Endothelial cell (in vitro differentiated cells): ENCODE results near the gene PALD1. TPM values are rescaled to one million over a fixed set of nuclear protein-coding genes. Genes with fewer than 3 reads are reported as not detected.

Experiments used
- DNase-seq: peaks from one replicate; pipeline ENCODE4 v3.0.0; 2021; ENCODE audit warnings: low spot score
- H3K27ac Mint-ChIP-seq: one replicate; pipeline ENCODE4 v1.8.0; 2021; ENCODE audit warnings: mixed read lengths, inconsistent platforms; ENCODE audit not compliant: unreplicated experiment
- H3K27me3 Mint-ChIP-seq: one replicate; pipeline ENCODE4 v1.8.0; 2021; ENCODE audit warnings: mild to moderate bottlenecking, moderate library complexity, mixed read lengths, inconsistent platforms; ENCODE audit not compliant: unreplicated experiment
- H3K36me3 Mint-ChIP-seq: one replicate; pipeline ENCODE4 v1.8.0; 2021; ENCODE audit warnings: mild to moderate bottlenecking, low read depth, mixed read lengths, inconsistent platforms; ENCODE audit not compliant: unreplicated experiment
- H3K4me1 Mint-ChIP-seq: one replicate; pipeline ENCODE4 v1.8.0; 2021; ENCODE audit warnings: mild to moderate bottlenecking, mixed read lengths, inconsistent platforms; ENCODE audit not compliant: unreplicated experiment
- H3K4me3 Mint-ChIP-seq: one replicate; pipeline ENCODE4 v1.8.0; 2021; ENCODE audit warnings: mild to moderate bottlenecking, mixed read lengths, inconsistent platforms; ENCODE audit not compliant: unreplicated experiment
- H3K9me3 Mint-ChIP-seq: one replicate; pipeline ENCODE4 v1.8.0; 2021; ENCODE audit warnings: mixed read lengths, inconsistent platforms; ENCODE audit not compliant: unreplicated experiment
- CTCF ChIP-seq: fragments of 200-600 bp; sonication (generic); IDR thresholded peaks from one replicate; pipeline ENCODE4 v1.5.0; 2021; ENCODE audit warnings: antibody characterized with exemption; ENCODE audit not compliant: unreplicated experiment
- total RNA-seq: library from RNA; stranded (reverse); fragmentation: NEBNext Ultra II Directional; extraction: Animal tissue kit (Norgen Biotek cat#: 25700); gene quantifications from one replicate; pipeline ENCODE4 v1.2.1, GENCODE V29; 2021; ENCODE audit not compliant: unreplicated experiment

PALD1 gene
- total RNA-seq, 1 donor from 2014 or later: 166 TPM

- TF ChIP-seq CTCF: no peak
- H3K36me3 Mint-ChIP-seq: no peaks in the 10 kb centered on the region
- H3K4me3 Mint-ChIP-seq: no peak overlapping the region
- H3K4me1 Mint-ChIP-seq: no peaks in the 10 kb centered on the region
- no peaks in the 10 kb centered on the region for H3K9me3 Mint-ChIP-seq
- H3K27ac Mint-ChIP-seq: no peak overlapping the region
- peaks cover 9% of the 10 kb centered on the region for H3K27me3 Mint-ChIP-seq
- no peak for DNase-seq
These were observed 118.6 kb downstream of the PALD1 start for GRCh38 chr10:70596860-70597809.

DNA sequence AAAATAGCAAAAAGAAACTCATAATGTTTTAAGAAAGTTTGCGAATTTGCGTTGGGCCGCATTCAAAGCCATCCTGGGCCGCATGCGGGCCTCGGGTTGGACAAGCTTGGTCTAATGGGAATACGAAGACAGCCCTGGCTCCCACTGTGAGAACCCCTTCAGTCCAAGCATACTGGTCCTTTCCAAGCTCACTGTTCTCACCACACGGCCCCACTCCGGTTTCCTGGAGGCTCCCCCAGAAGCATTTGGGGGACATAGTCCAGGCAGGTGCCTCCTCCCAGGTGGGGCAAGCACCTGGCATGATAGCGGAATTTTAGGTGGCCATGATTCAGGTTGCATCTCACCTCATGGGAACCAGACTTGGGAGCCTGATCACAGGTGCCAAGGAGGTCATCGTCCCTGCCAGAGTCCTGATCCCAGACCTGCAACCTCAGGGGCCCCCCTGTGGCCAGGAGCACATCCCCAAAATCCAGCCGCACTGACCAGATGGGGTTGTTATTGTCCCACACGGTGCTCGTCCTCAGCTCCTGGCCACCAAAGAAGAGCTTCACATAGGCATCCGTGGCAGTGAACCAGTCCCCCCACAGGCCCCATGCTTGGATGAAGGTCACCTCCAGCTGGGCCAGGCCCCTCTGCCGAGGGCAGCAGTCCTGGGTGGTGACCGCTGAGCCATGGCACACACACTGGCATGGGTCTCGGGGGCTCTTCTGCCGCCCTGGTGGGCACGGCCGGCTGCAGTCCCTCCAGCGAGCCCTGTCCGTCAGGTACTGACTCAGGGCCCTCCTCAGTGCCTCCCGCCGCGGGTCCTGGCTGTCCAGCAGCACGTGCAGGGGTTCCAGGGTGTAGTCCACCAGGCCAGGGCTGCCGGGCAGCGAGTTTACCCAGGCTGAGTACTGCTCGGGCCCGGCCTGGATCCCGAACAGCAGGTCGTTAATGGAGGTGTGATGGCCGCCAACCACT, 119.6 kb downstream of the PALD1 start:
- DNase-seq: no peak

GRCh38 chr10:70598857-70599295, 120.3 kb downstream of the PALD1 start:
- H3K9me3 Mint-ChIP-seq: no peaks in the 10 kb centered on the region
- H3K4me1 Mint-ChIP-seq: no peaks in the 10 kb centered on the region
- H3K27ac Mint-ChIP-seq: no peak overlapping the region
- no peak for TF ChIP-seq CTCF
- no peaks in the 10 kb centered on the region for H3K36me3 Mint-ChIP-seq
- H3K27me3 Mint-ChIP-seq: peaks cover 10% of the 10 kb centered on the region
- H3K4me3 Mint-ChIP-seq: no peak overlapping the region
- DNase-seq: no peak

More for the DNA sequence above, 119.6 kb downstream of the PALD1 start:
- no peak overlapping the region for H3K4me3 Mint-ChIP-seq
- H3K9me3 Mint-ChIP-seq: no peaks in the 10 kb centered on the region
- TF ChIP-seq CTCF: no peak
- no peaks in the 10 kb centered on the region for H3K4me1 Mint-ChIP-seq
- no peaks in the 10 kb centered on the region for H3K36me3 Mint-ChIP-seq
- H3K27ac Mint-ChIP-seq: no peak overlapping the region
- peaks cover 6% of the 10 kb centered on the region for H3K27me3 Mint-ChIP-seq

DNA sequence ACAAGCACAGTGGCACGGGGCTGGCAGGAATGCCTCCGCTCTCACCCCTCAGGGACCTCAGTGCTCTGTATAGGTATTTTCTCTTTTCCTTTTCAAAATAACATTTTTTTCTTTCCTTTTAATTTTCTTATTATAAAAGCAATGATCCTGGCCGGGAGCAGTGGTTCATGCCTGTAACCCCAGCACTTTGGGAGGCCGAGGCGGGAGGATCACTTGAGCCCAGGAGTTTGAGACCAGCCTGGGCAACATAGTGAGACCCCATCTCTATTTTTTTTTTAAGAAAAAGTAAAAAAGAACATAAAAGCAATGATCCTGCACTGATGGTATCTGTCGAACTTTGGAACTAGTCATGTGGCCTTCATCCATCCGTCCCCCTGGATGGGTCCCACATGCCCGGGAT, 120.8 kb downstream of the PALD1 start:
- no peak for TF ChIP-seq CTCF
- no peaks in the 10 kb centered on the region for H3K9me3 Mint-ChIP-seq
- DNase-seq: no peak
- no peaks in the 10 kb centered on the region for H3K36me3 Mint-ChIP-seq
- peaks cover 10% of the 10 kb centered on the region for H3K27me3 Mint-ChIP-seq
- H3K4me1 Mint-ChIP-seq: no peaks in the 10 kb centered on the region
- H3K27ac Mint-ChIP-seq: no peak overlapping the region
- no peak overlapping the region for H3K4me3 Mint-ChIP-seq
